ENCODE data around the gene NQO1.

The NQO1 gene

GRCh38 chr16:69703638-69704037 is 22.7 kb downstream of the NQO1 start:
- no peak for DNase-seq

GRCh38 chr16:69701866-69702265 is 24.5 kb downstream of the NQO1 start:
- DNase-seq, result no peak

GRCh38 chr16:69701452-69701851 is 24.9 kb downstream of the NQO1 start:
- no peak for DNase-seq

- DNase-seq, result no peak
Measured at GRCh38 chr16:69699915-69700314, 26.4 kb downstream of the NQO1 start.

- DNase-seq, result no peak
Measured at GRCh38 chr16:69698404-69698803, 28.0 kb downstream of the NQO1 start.

- DNase-seq, result no peak
Measured at GRCh38 chr16:69693916-69694315, 32.4 kb downstream of the NQO1 start.

- DNase-seq, result no peak
Measured at GRCh38 chr16:69691980-69692911, 34.1 kb downstream of the NQO1 start.

- DNase-seq, result no peak
Measured at GRCh38 chr16:69688589-69688988, 37.8 kb downstream of the NQO1 start.

GRCh38 chr16:69680358-69680757 is 46.0 kb downstream of the NQO1 start:
- no peak for DNase-seq

- no peak for DNase-seq
Measured at GRCh38 chr16:69672998-69673713, 53.2 kb downstream of the NQO1 start.

GRCh38 chr16:69672315-69672997 is 53.9 kb downstream of the NQO1 start:
- DNase-seq, result no peak

- DNase-seq, result no peak
Measured at GRCh38 chr16:69669577-69669976, 56.8 kb downstream of the NQO1 start.

GRCh38 chr16:69663846-69664245 is 62.5 kb downstream of the NQO1 start:
- no peak for DNase-seq

- DNase-seq, result no peak
Measured at GRCh38 chr16:69662901-69663300, 63.5 kb downstream of the NQO1 start.

GRCh38 chr16:69660166-69660565 is 66.2 kb downstream of the NQO1 start:
- no peak for DNase-seq

Measured in central memory CD4-positive, alpha-beta T cell (primary cell).